Peyer's patch (tissue), 4 donors: ENCODE measurements around the gene TIAM1.

Experiments used
- CTCF ChIP-seq, 6 experiments: fragments of 450-650 bp in 4 of 6; fragments of 200-600 bp in 2 of 6; sonication (generic) in 1 of 6; IDR thresholded peaks; one replicate each; pipeline ENCODE4 v1.5.1; 2017 to 2019; ENCODE audit warnings: antibody characterized with exemption in 6 of 6, mild to moderate bottlenecking in 3 of 6, moderate library complexity in 1 of 6
- POLR2A ChIP-seq, 2 donors: fragments of 450-650 bp; IDR thresholded peaks; one replicate each; pipeline ENCODE4 v1.5.1; 2017; ENCODE audit warnings: antibody characterized with exemption in 2 of 2, mild to moderate bottlenecking in 2 of 2, moderate library complexity in 2 of 2

GRCh38 chr21:31220575-31220974, 123.5 kb downstream of the TIAM1 start:
- no peak for TF ChIP-seq CTCF (IDR thresholded peaks at IDR 0.05)
- no peak for TF ChIP-seq POLR2A (IDR thresholded peaks at IDR 0.05)
